HepG2 (cell line): ENCODE measurements around the gene FCHO1. TPM values are rescaled to one million over a fixed set of nuclear protein-coding genes. Genes with fewer than 3 reads are reported as not detected.

Experiments
- HOXA3 ChIP-seq: sonication (generic); formaldehyde crosslinking; IDR thresholded peaks from 2 replicates; pipeline ENCODE4 v1.5.0; 2020; ENCODE audit warnings: missing genetic modification reagents
- MTA1 ChIP-seq: sonication (generic); formaldehyde crosslinking; IDR thresholded peaks from 2 replicates; pipeline ENCODE4 v1.4.0; 2020; ENCODE audit warnings: missing genetic modification reagents, mild to moderate bottlenecking, borderline replicate concordance
- NCOA1 ChIP-seq: sonication (generic); formaldehyde crosslinking; IDR thresholded peaks from 2 replicates; pipeline ENCODE4 v1.9.0; 2021; ENCODE audit warnings: missing genetic modification reagents
- TAF1 ChIP-seq: sonication (generic); formaldehyde crosslinking; IDR thresholded peaks from 2 replicates; pipeline ENCODE4 v1.4.0; 2020; ENCODE audit warnings: missing genetic modification reagents
- TBX2 ChIP-seq: sonication (generic); formaldehyde crosslinking; IDR thresholded peaks from 2 replicates; pipeline ENCODE4 v1.5.0; 2020; ENCODE audit warnings: missing genetic modification reagents, mild to moderate bottlenecking, borderline replicate concordance
- ZNF138 ChIP-seq: sonication (generic); formaldehyde crosslinking; IDR thresholded peaks from 2 replicates; pipeline ENCODE4 v1.5.0; 2020; ENCODE audit warnings: mild to moderate bottlenecking, low read depth, missing genetic modification reagents
- ZNF143 ChIP-seq: sonication (generic); formaldehyde crosslinking; IDR thresholded peaks from 2 replicates; pipeline ENCODE4 v1.4.0; 2020; ENCODE audit warnings: missing genetic modification reagents
- ZNF431 ChIP-seq: sonication (generic); formaldehyde crosslinking; IDR thresholded peaks from 2 replicates; pipeline ENCODE4 v1.9.0; 2022; ENCODE audit warnings: missing genetic modification reagents, low read depth, mild to moderate bottlenecking, borderline replicate concordance
- ZNF556 ChIP-seq: sonication (generic); formaldehyde crosslinking; IDR thresholded peaks from 2 replicates; pipeline ENCODE4 v1.4.0; 2020; ENCODE audit warnings: mild to moderate bottlenecking, missing genetic modification reagents, borderline replicate concordance
- ZNF607 ChIP-seq: sonication (generic); formaldehyde crosslinking; IDR thresholded peaks from 2 replicates; pipeline ENCODE4 v1.5.1; 2020; ENCODE audit warnings: missing genetic modification reagents, mild to moderate bottlenecking, borderline replicate concordance
- ZNF674 ChIP-seq: sonication (generic); formaldehyde crosslinking; IDR thresholded peaks from 2 replicates; pipeline ENCODE4 v1.5.0; 2020; ENCODE audit warnings: low read depth, mild to moderate bottlenecking, missing genetic modification reagents
- ZNF777 ChIP-seq: sonication (generic); formaldehyde crosslinking; IDR thresholded peaks from 2 replicates; pipeline ENCODE4 v1.4.0; 2020; ENCODE audit warnings: missing genetic modification reagents
- polyA plus RNA-seq, 8 experiments: library from polyadenylated mRNA; depleted of rRNA in 3 of 8; stranded (reverse) in 7 of 8; unstranded in 1 of 8; fragments of >200 nt; fragmentation: Illumina TruSeq in 4 of 8; extraction: Trizol in 4 of 8; gene quantifications; 2 replicates each; pipeline versions ENCODE4 v1.2.1 to v1.2.3, GENCODE V29; 2011 to 2016; ENCODE audit warnings: low read depth in 4 of 8, missing spikeins in 1 of 8, mixed read lengths in 1 of 8; ENCODE audit not compliant: insufficient read depth in 1 of 8
- total RNA-seq, 5 experiments: library from RNA; depleted of rRNA; stranded (reverse); fragments of >200 nt; fragmentation: Illumina TruSeq; extraction: Trizol; gene quantifications; 2 replicates each; pipeline ENCODE4 v1.2.3, GENCODE V29; 2016; ENCODE audit warnings: low read depth in 1 of 5
- TF ChIP-seq, protein P1 (sequence below): sonication (generic); formaldehyde crosslinking; IDR thresholded peaks from 2 replicates; pipeline ENCODE4 v1.5.1; 2020; ENCODE audit warnings: missing genetic modification reagents, mild to moderate bottlenecking, borderline replicate concordance
- TF ChIP-seq, protein P2 (sequence below): sonication (generic); formaldehyde crosslinking; IDR thresholded peaks from 2 replicates; pipeline ENCODE4 v1.4.0; 2020; ENCODE audit warnings: mild to moderate bottlenecking, missing genetic modification reagents
- TF ChIP-seq, protein P3 (sequence below), 2 experiments: fragments of 450-650 bp in 1 of 2; sonication (generic) in 1 of 2; formaldehyde crosslinking; IDR thresholded peaks; 2 replicates each; pipeline versions ENCODE4 v1.5.0 to v1.8.0; 2020 to 2022; ENCODE audit warnings: mild to moderate bottlenecking in 1 of 2, missing genetic modification reagents in 1 of 2
- TF ChIP-seq, protein P4 (sequence below): IDR thresholded peaks from 2 replicates; pipeline ENCODE4 v1.6.1; 2018; ENCODE audit warnings: missing genetic modification reagents, mild to moderate bottlenecking, missing compliant biosample characterization
- TF ChIP-seq, protein P5 (sequence below): sonication (generic); formaldehyde crosslinking; IDR thresholded peaks from 2 replicates; pipeline ENCODE4 v1.8.0; 2022; ENCODE audit warnings: missing genetic modification reagents, mild to moderate bottlenecking, borderline replicate concordance
- TF ChIP-seq, protein P6 (sequence below): sonication (generic); formaldehyde crosslinking; IDR thresholded peaks from 2 replicates; pipeline ENCODE4 v1.8.1; 2023; ENCODE audit warnings: mild to moderate bottlenecking, missing genetic modification reagents, borderline replicate concordance
- TF ChIP-seq, protein P7 (sequence below): sonication (generic); formaldehyde crosslinking; IDR thresholded peaks from 2 replicates; pipeline ENCODE4 v1.8.1; 2023; ENCODE audit warnings: missing genetic modification reagents, inconsistent platforms, borderline replicate concordance

Gene FCHO1
- total and polyA plus RNA-seq, 2 of the 13 experiments (the other 11 are each of a cell fraction or from before 2014, with no cell fraction given) = 1.3 to 3.1 TPM

DNA sequence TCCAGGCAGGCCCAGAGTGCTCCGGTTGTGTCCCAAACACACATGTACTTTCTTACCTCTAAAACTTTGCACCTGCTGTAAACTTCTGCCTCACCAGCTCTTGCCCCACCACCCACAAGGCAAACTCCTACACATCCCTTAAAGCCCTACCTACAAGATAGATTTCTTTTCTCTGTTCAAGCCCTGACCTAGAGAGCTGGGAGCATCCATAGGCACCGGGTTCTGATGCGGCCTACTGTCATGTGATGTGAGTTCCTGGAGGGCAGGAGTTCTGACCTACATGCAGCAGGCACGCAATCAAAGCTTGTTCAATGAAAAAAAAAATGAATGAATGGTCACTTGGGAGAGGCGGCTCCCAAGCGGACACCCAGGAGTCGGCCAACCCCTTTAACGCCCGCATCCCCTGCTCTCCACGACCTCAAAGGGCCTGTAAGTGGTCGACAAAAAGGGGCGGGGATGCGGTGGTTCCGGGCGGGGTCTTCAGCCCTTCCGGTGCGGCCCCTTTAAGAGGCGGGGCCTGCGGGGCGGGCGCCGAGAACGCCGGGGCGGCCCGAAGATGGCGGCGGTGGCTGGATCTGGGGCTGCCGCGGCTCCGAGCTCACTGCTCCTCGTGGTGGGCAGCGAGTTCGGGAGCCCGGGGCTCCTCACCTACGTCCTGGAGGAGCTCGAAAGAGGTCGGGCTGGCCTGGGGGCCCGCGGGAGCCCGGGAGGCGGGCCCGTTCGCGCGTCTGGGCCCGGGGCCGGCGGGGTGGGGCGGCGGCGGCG is 32.1 kb upstream of the FCHO1 start, which contains the start of gene MAP1S (continued):
- TF ChIP-seq, protein P1, sequence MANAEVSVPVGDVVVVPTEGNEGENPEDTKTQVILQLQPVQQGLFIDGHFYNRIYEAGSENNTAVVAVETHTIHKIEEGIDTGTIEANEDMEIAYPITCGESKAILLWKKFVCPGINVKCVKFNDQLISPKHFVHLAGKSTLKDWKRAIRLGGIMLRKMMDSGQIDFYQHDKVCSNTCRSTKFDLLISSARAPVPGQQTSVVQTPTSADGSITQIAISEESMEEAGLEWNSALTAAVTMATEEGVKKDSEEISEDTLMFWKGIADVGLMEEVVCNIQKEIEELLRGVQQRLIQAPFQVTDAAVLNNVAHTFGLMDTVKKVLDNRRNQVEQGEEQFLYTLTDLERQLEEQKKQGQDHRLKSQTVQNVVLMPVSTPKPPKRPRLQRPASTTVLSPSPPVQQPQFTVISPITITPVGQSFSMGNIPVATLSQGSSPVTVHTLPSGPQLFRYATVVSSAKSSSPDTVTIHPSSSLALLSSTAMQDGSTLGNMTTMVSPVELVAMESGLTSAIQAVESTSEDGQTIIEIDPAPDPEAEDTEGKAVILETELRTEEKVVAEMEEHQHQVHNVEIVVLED (CRISPR knock-in tag) = no peak; the same call in 1 of the 2 replicates
- TF ChIP-seq NCOA1 (no peak), TAF1 (CRISPR knock-in tag) (peak; percentile 81), HOXA3 (peak; percentile 58; the same call in 1 of the 2 replicates), ZNF777 (no peak), ZNF556 (CRISPR knock-in tag) (no peak), ZNF607 (no peak), ZNF431 (CRISPR knock-in tag) (no peak), ZNF138 (CRISPR knock-in tag) (0 out of 2 replicates have a peak, but pooled peaks have one; percentile 34), ZNF674 (CRISPR knock-in tag) (no peak), MTA1 (CRISPR knock-in tag) (no peak), TBX2 (CRISPR knock-in tag) (peak; percentile 56; the same call in 1 of the 2 replicates), ZNF143 (CRISPR knock-in tag) (peak; percentile 70)
- TF ChIP-seq, protein P2, sequence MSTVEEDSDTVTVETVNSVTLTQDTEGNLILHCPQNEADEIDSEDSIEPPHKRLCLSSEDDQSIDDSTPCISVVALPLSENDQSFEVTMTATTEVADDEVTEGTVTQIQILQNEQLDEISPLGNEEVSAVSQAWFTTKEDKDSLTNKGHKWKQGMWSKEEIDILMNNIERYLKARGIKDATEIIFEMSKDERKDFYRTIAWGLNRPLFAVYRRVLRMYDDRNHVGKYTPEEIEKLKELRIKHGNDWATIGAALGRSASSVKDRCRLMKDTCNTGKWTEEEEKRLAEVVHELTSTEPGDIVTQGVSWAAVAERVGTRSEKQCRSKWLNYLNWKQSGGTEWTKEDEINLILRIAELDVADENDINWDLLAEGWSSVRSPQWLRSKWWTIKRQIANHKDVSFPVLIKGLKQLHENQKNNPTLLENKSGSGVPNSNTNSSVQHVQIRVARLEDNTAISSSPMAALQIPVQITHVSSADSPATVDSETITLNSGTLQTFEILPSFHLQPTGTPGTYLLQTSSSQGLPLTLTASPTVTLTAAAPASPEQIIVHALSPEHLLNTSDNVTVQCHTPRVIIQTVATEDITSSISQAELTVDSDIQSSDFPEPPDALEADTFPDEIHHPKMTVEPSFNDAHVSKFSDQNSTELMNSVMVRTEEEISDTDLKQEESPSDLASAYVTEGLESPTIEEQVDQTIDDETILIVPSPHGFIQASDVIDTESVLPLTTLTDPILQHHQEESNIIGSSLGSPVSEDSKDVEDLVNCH (CRISPR knock-in tag) = no peak
- TF ChIP-seq, protein P3, sequence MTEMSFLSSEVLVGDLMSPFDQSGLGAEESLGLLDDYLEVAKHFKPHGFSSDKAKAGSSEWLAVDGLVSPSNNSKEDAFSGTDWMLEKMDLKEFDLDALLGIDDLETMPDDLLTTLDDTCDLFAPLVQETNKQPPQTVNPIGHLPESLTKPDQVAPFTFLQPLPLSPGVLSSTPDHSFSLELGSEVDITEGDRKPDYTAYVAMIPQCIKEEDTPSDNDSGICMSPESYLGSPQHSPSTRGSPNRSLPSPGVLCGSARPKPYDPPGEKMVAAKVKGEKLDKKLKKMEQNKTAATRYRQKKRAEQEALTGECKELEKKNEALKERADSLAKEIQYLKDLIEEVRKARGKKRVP (CRISPR knock-in tag; IDR thresholded peaks at IDR 0.05) = no peak; a peak in 1 of 4 replicates
- TF ChIP-seq, protein P4, sequence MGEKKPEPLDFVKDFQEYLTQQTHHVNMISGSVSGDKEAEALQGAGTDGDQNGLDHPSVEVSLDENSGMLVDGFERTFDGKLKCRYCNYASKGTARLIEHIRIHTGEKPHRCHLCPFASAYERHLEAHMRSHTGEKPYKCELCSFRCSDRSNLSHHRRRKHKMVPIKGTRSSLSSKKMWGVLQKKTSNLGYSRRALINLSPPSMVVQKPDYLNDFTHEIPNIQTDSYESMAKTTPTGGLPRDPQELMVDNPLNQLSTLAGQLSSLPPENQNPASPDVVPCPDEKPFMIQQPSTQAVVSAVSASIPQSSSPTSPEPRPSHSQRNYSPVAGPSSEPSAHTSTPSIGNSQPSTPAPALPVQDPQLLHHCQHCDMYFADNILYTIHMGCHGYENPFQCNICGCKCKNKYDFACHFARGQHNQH (CRISPR knock-in tag) = no peak
- TF ChIP-seq, protein P5, sequence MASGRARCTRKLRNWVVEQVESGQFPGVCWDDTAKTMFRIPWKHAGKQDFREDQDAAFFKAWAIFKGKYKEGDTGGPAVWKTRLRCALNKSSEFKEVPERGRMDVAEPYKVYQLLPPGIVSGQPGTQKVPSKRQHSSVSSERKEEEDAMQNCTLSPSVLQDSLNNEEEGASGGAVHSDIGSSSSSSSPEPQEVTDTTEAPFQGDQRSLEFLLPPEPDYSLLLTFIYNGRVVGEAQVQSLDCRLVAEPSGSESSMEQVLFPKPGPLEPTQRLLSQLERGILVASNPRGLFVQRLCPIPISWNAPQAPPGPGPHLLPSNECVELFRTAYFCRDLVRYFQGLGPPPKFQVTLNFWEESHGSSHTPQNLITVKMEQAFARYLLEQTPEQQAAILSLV = 0 out of 2 replicates have a peak, but pooled peaks have one; percentile 26
- TF ChIP-seq, protein P6, sequence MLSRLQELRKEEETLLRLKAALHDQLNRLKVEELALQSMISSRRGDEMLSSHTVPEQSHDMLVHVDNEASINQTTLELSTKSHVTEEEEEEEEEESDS (CRISPR knock-in tag) = no peak
- TF ChIP-seq, protein P7, sequence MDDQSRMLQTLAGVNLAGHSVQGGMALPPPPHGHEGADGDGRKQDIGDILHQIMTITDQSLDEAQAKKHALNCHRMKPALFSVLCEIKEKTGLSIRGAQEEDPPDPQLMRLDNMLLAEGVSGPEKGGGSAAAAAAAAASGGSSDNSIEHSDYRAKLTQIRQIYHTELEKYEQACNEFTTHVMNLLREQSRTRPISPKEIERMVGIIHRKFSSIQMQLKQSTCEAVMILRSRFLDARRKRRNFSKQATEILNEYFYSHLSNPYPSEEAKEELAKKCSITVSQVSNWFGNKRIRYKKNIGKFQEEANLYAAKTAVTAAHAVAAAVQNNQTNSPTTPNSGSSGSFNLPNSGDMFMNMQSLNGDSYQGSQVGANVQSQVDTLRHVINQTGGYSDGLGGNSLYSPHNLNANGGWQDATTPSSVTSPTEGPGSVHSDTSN (CRISPR knock-in tag) = no peak
